SU-DHL-6 (cell line): Measurements from ENCODE around the gene RPS6KA2.

Experiments
- EZH2phosphoT487 ChIP-seq: fragments of 200-600 bp; sonication (generic), shearing (Covaris generic); conservative IDR thresholded peaks from 2 replicates; pipeline ENCODE4 v1.6.1; 2018; ENCODE audit warnings: mild to moderate bottlenecking, antibody characterized with exemption, low read length, moderate library complexity, mixed read lengths
- TF ChIP-seq, protein P1 (sequence below): fragments of 200-600 bp; sonication (generic); IDR thresholded peaks from one replicate; pipeline ENCODE4 v1.5.1; 2017; ENCODE audit warnings: antibody characterized with exemption, mild to moderate bottlenecking, low read length, moderate library complexity; ENCODE audit not compliant: insufficient read depth, poor library complexity, severe bottlenecking

DNA sequence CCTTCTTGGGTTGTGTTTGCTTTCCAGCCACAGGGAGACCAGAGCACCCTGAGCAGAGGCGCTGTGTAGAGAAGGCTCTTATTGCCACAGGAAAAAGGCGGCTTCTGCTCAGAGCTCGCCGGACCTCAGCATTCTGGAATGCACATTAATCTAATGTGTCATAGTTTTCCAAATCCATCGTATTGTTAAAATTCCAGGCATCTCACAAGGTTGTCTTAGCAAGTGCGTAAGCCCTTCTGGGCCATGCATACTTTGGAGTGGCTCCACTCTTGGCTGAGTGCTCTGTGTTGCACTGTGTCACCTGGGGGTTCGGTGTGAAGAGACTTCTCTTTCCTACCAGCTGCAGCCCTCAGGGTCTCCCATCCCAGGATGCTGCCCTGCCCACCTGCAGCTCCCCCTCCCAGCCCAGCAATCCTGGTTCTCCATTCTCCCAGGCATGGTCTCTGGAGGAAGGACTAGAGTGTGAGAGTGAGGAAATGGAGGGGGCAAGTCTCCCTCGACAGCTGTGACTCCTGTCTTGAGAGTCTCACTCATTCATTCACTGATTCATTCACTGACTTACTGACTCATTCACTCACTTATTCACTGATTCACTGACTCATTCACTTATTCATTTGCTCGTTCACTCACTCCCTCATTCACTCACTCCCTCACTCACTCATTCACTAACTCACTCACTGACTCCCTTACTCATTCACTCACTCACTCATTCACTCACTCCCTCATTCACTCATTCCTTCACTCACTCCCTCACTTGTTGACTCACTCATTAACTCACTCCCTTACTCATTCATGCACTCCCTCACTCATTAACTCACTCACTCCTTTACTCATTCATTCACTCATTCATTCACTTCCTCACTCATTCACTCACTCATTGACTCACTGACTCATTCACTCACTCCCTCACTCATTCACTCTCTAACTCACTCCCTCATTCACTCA is 160.6 kb downstream of the RPS6KA2 start:
- TF ChIP-seq, protein P1, sequence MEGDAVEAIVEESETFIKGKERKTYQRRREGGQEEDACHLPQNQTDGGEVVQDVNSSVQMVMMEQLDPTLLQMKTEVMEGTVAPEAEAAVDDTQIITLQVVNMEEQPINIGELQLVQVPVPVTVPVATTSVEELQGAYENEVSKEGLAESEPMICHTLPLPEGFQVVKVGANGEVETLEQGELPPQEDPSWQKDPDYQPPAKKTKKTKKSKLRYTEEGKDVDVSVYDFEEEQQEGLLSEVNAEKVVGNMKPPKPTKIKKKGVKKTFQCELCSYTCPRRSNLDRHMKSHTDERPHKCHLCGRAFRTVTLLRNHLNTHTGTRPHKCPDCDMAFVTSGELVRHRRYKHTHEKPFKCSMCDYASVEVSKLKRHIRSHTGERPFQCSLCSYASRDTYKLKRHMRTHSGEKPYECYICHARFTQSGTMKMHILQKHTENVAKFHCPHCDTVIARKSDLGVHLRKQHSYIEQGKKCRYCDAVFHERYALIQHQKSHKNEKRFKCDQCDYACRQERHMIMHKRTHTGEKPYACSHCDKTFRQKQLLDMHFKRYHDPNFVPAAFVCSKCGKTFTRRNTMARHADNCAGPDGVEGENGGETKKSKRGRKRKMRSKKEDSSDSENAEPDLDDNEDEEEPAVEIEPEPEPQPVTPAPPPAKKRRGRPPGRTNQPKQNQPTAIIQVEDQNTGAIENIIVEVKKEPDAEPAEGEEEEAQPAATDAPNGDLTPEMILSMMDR, result no peak
- TF ChIP-seq EZH2phosphoT487, result no peak
